H9 (cell line): Measurements from ENCODE around the gene HHAT. TPM values are rescaled to one million over a fixed set of nuclear protein-coding genes. Genes with fewer than 3 reads are reported as not detected.

Source experiments
- DNase-seq: peaks from one replicate; pipeline ENCODE4 v3.0.0-alpha.2; 2017
- H2AFZ ChIP-seq: one replicate; pipeline ENCODE4 v1.6.1; 2013; ENCODE audit warnings: mild to moderate bottlenecking, low read length, control low read depth, moderate library complexity
- H2AK5ac ChIP-seq: 2 replicates; pipeline ENCODE4 v1.6.1; 2013; ENCODE audit warnings: low read length, control low read depth, mixed read lengths; ENCODE audit not compliant: insufficient read length
- H2BK120ac ChIP-seq: one replicate; pipeline ENCODE4 v1.6.1; 2013; ENCODE audit warnings: low read depth, mild to moderate bottlenecking, low read length, control low read depth, inconsistent platforms; ENCODE audit not compliant: poor library complexity, severe bottlenecking
- H2BK12ac ChIP-seq: 2 replicates; pipeline ENCODE4 v1.6.1; 2013; ENCODE audit warnings: low read length, control low read depth, mixed read lengths, low read depth; ENCODE audit not compliant: insufficient read length
- H2BK15ac ChIP-seq: 2 replicates; pipeline ENCODE4 v1.6.1; 2013; ENCODE audit warnings: low read depth, low read length, control low read depth
- H2BK20ac ChIP-seq: one replicate; pipeline ENCODE4 v1.6.1; 2013; ENCODE audit warnings: low read depth, mild to moderate bottlenecking, low read length, control low read depth, inconsistent platforms; ENCODE audit not compliant: poor library complexity, severe bottlenecking
- H2BK5ac ChIP-seq: 2 replicates; pipeline ENCODE4 v1.6.1; 2013; ENCODE audit warnings: low read length, control low read depth, mixed read lengths; ENCODE audit not compliant: insufficient read length
- H3K14ac ChIP-seq: 2 replicates; pipeline ENCODE4 v1.6.1; 2013; ENCODE audit warnings: low read length, control low read depth; ENCODE audit not compliant: insufficient read depth
- H3K18ac ChIP-seq: 2 replicates; pipeline ENCODE4 v1.6.1; 2013; ENCODE audit warnings: low read depth, mild to moderate bottlenecking, mixed read lengths, low read length, control low read depth; ENCODE audit not compliant: insufficient read length
- H3K23ac ChIP-seq: 2 replicates; pipeline ENCODE4 v1.6.1; 2013; ENCODE audit warnings: low read length, control low read depth, mixed read lengths, low read depth; ENCODE audit not compliant: insufficient read length
- H3K23me2 ChIP-seq: 2 replicates; pipeline ENCODE4 v1.6.1; 2013; ENCODE audit warnings: low read depth, mild to moderate bottlenecking, mixed read lengths, low read length, control low read depth; ENCODE audit not compliant: insufficient read length, poor library complexity, severe bottlenecking
- H3K27ac ChIP-seq: 2 replicates; pipeline ENCODE4 v1.5.1; 2013; ENCODE audit warnings: low read length, control low read depth, mixed read lengths, low read depth; ENCODE audit not compliant: insufficient read length
- H3K27me3 ChIP-seq: 2 replicates; pipeline ENCODE4 v1.6.1; 2013; ENCODE audit warnings: low read length, control low read depth, inconsistent platforms; ENCODE audit not compliant: insufficient read depth
- H3K4ac ChIP-seq: 2 replicates; pipeline ENCODE4 v1.6.1; 2013; ENCODE audit warnings: low read depth, mild to moderate bottlenecking, control low read depth, inconsistent platforms, low read length, moderate library complexity
- H3K4me1 ChIP-seq: 2 replicates; pipeline ENCODE4 v1.6.1; 2013; ENCODE audit warnings: low read length, control low read depth, inconsistent platforms; ENCODE audit not compliant: insufficient read depth
- H3K4me2 ChIP-seq: 2 replicates; pipeline ENCODE4 v1.6.1; 2013; ENCODE audit warnings: low read length, control low read depth, mixed read lengths; ENCODE audit not compliant: insufficient read length, insufficient read depth
- H3K56ac ChIP-seq: 2 replicates; pipeline ENCODE4 v1.6.1; 2013; ENCODE audit warnings: low read depth, mild to moderate bottlenecking, mixed read lengths, low read length, control low read depth; ENCODE audit not compliant: insufficient read length
- H3K79me1 ChIP-seq: 2 replicates; pipeline ENCODE4 v1.6.1; 2013; ENCODE audit warnings: low read depth, mild to moderate bottlenecking, moderate library complexity, low read length, control low read depth, inconsistent platforms; ENCODE audit not compliant: insufficient read depth, poor library complexity, severe bottlenecking
- H3K79me2 ChIP-seq: 2 replicates; pipeline ENCODE4 v1.6.1; 2013; ENCODE audit warnings: low read length, control low read depth, inconsistent platforms; ENCODE audit not compliant: insufficient read depth
- H3K9ac ChIP-seq: 2 replicates; pipeline ENCODE4 v1.6.1; 2013; ENCODE audit warnings: low read length, control low read depth, mixed read lengths; ENCODE audit not compliant: insufficient read length; ENCODE audit errors: extremely low read depth
- H3K9me3 ChIP-seq: one replicate; pipeline ENCODE4 v1.6.1; 2013; ENCODE audit warnings: low read depth, low read length, inconsistent platforms; ENCODE audit not compliant: control insufficient read depth
- H3T11ph ChIP-seq: one replicate; pipeline ENCODE4 v1.6.1; 2013; ENCODE audit warnings: mild to moderate bottlenecking, low read length, control low read depth, inconsistent platforms
- H4K20me1 ChIP-seq: one replicate; pipeline ENCODE4 v1.6.1; 2013; ENCODE audit not compliant: control insufficient read depth, insufficient read length, insufficient read depth
- H4K5ac ChIP-seq: 2 replicates; pipeline ENCODE4 v1.6.1; 2013; ENCODE audit warnings: low read depth, mild to moderate bottlenecking, mixed read lengths, low read length, control low read depth; ENCODE audit not compliant: insufficient read length
- H4K8ac ChIP-seq: replicated peaks from 2 replicates; pipeline ENCODE4 v1.6.1; 2013; ENCODE audit warnings: low read length, control low read depth, mixed read lengths, low read depth; ENCODE audit not compliant: insufficient read length
- H4K91ac ChIP-seq: 2 replicates; pipeline ENCODE4 v1.6.1; 2013; ENCODE audit warnings: low read depth, mild to moderate bottlenecking, moderate library complexity, mixed read lengths, low read length, control low read depth; ENCODE audit not compliant: insufficient read length
- H3K27ac Mint-ChIP-seq, 3 experiments: 2 replicates in 2 of 3; 3 replicates in 1 of 3; pipeline ENCODE4 v1.8.0; 2020 to 2021; ENCODE audit warnings: mixed read lengths in 3 of 3, mild to moderate bottlenecking in 1 of 3, moderate library complexity in 1 of 3
- H3K27me3 Mint-ChIP-seq: 2 replicates; pipeline ENCODE4 v1.8.0; 2021; ENCODE audit warnings: low read depth, mild to moderate bottlenecking, moderate library complexity, mixed read lengths
- H3K36me3 Mint-ChIP-seq, 3 experiments: 2 replicates in 2 of 3; 3 replicates in 1 of 3; pipeline ENCODE4 v1.8.0; 2020 to 2021; ENCODE audit warnings: low read depth in 3 of 3, mixed read lengths in 3 of 3; ENCODE audit not compliant: insufficient read depth in 1 of 3
- H3K4me1 Mint-ChIP-seq, 2 experiments: 2 replicates each; pipeline ENCODE4 v1.8.0; 2020; ENCODE audit warnings: mixed read lengths in 2 of 2
- H3K4me3 Mint-ChIP-seq, 2 experiments: 2 replicates in 1 of 2; 3 replicates in 1 of 2; pipeline ENCODE4 v1.8.0; 2020 to 2021; ENCODE audit warnings: mild to moderate bottlenecking in 2 of 2, mixed read lengths in 2 of 2, moderate library complexity in 1 of 2
- H3K9me3 Mint-ChIP-seq, 2 experiments: 2 replicates in 1 of 2; 3 replicates in 1 of 2; pipeline ENCODE4 v1.8.0; 2020; ENCODE audit warnings: mild to moderate bottlenecking in 2 of 2, mixed read lengths in 2 of 2, moderate library complexity in 1 of 2
- CTCF ChIP-seq: fragments of 200-600 bp; sonication (generic); conservative IDR thresholded peaks from 3 replicates; pipeline ENCODE4 v1.8.0; 2021; ENCODE audit warnings: antibody characterized with exemption, mild to moderate bottlenecking
- WGBS: extraction: QIAGEN DNeasy Blood & Tissue Kit; methylation state at CpG from one replicate; pipeline ENCODE4 v1.1.7; 2013; ENCODE audit warnings: missing lambda C conversion rate, low lambda C conversion rate, mixed read lengths; ENCODE audit not compliant: insufficient read length; ENCODE audit errors: extremely low coverage; 5-methylcytosine and 5-hydroxymethylcytosine counted together
- total RNA-seq: library from RNA; stranded (reverse); gene quantifications from 2 replicates; pipeline ENCODE4 v1.2.1, GENCODE V29; 2021

HHAT gene
- total RNA-seq, 1 experiment from 2014 or later, result 0.48 TPM

GRCh38 chr1:210505601-210506496, 177.1 kb downstream of the HHAT start:
- H3K4ac ChIP-seq, result no peak overlapping the region
- no peaks in the 10 kb centered on the region; the same call in 1 of the 2 replicates for H3K4me1 ChIP-seq
- no peak overlapping the region for H3K4me3 Mint-ChIP-seq
- no peaks in the 10 kb centered on the region for H3K27me3 Mint-ChIP-seq
- H3K14ac ChIP-seq, result no peak overlapping the region
- no peaks in the 10 kb centered on the region for H3K79me2 ChIP-seq
- no peaks in the 10 kb centered on the region for H4K20me1 ChIP-seq
- H3K36me3 Mint-ChIP-seq, result no peaks in the 10 kb centered on the region
- no peak overlapping the region for H2BK15ac ChIP-seq
- H2AK5ac ChIP-seq, result no peak overlapping the region
- H3K9ac ChIP-seq, result no peak overlapping the region
- no peak overlapping the region for H4K5ac ChIP-seq
- H3K27ac ChIP-seq, result no peak overlapping the region
- H3K56ac ChIP-seq, result no peak overlapping the region
- no peak for TF ChIP-seq CTCF
- no peak overlapping the region for H3K23ac ChIP-seq
- H3K27ac Mint-ChIP-seq, result no peak overlapping the region; a peak in 2 of 7 replicates
- no peaks in the 10 kb centered on the region for H3K23me2 ChIP-seq
- WGBS, result no CpG with 5 or more reads among the region's 7 CpGs
- no peak overlapping the region for H4K91ac ChIP-seq
- H3K18ac ChIP-seq, result no peak overlapping the region
- peaks cover 12 to 16% of the 10 kb centered on the region in 2 experiments for H3K4me1 Mint-ChIP-seq
- no peak overlapping the region for H3T11ph ChIP-seq
- no peak overlapping the region for H2BK20ac ChIP-seq
- H3K79me1 ChIP-seq, result no peaks in the 10 kb centered on the region
- H2BK120ac ChIP-seq, result no peak overlapping the region
- no peak overlapping the region for H2AFZ ChIP-seq
- no peak overlapping the region for H3K4me2 ChIP-seq
- H3K9me3 ChIP-seq, result no peaks in the 10 kb centered on the region
- DNase-seq, result no peak
- no peak overlapping the region for H2BK5ac ChIP-seq
- no peaks in the 10 kb centered on the region for H3K9me3 Mint-ChIP-seq
- H2BK12ac ChIP-seq, result no peak overlapping the region
- H4K8ac ChIP-seq, result no peak overlapping the region
- no peaks in the 10 kb centered on the region for H3K27me3 ChIP-seq
